ENCODE measurements around the gene ERVH48-1. TPM values are rescaled to one million over a fixed set of nuclear protein-coding genes. Genes with fewer than 3 reads are reported as not detected.
"Not testable (repeated sequence)": the region's sequence is repeated elsewhere in the genome, so short reads cannot be mapped to it uniquely, and the experiment has no call there.

ERVH48-1 gene
- total RNA-seq, 1 donor from 2014 or later = not detected

GRCh38 chr21:42942244-42942643, 16.8 kb upstream of the ERVH48-1 start:
- Mint-ChIP-seq H3K36me3 (no peaks in the 10 kb centered on the region), H3K4me3 (no peak overlapping the region)

DNA sequence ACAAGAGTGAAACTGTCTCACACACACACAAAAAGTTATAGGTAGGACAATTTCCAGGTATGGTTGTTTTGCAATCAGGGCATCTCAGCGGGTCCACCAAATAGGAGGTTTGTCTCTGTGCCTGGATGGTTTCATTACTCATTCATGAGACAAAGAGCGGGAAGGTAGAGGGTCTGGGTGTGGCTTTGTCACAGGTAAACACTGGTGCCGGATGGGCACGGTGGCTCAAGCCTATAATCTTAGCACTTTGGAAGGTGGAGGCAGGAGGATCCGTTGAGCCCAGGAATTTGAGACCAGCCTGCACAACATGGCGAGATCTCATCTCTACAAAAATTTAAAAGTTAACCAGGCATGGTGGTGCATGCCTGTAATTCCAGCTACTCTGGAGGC, 16.3 kb upstream of the ERVH48-1 start:
- H3K36me3 Mint-ChIP-seq = no peaks in the 10 kb centered on the region
- Histone ChIP-seq H3K4me1 (peaks cover 7% of the 10 kb centered on the region), H3K27me3 (no peaks in the 10 kb centered on the region), H3K36me3 (no peaks in the 10 kb centered on the region), H3K79me2 (ENCODE audit: low read depth) (no peaks in the 10 kb centered on the region), H3F3A (ENCODE audit: low read depth) (peaks cover 13% of the 10 kb centered on the region), H2AFZ (replicated peaks) (no peak overlapping the region), H3K27ac (no peak overlapping the region), H3K9ac (no peak overlapping the region), H3K4me2 (no peak overlapping the region), H3K9me3 (ENCODE audit: low read depth) (no peaks in the 10 kb centered on the region), H4K20me1 (ENCODE audit: low read depth) (no peaks in the 10 kb centered on the region), H3K4me3 (no peak overlapping the region)
- H3K9me3 Mint-ChIP-seq = no peaks in the 10 kb centered on the region
- peaks cover 4% of the 10 kb centered on the region for H3K4me1 Mint-ChIP-seq
- H3K4me3 Mint-ChIP-seq = no peak overlapping the region
- no peak for TF ChIP-seq EZH2 (IDR thresholded peaks at IDR 0.05)
- H3K27ac Mint-ChIP-seq = no peak overlapping the region
- H3K27me3 Mint-ChIP-seq (ENCODE audit: insufficient read depth, low read depth) = peaks cover 4% of the 10 kb centered on the region
- DNase-seq (ENCODE audit: low spot score) = no peak

More at GRCh38 chr21:42942244-42942643, 16.8 kb upstream of the ERVH48-1 start:
- TF ChIP-seq, protein P1, sequence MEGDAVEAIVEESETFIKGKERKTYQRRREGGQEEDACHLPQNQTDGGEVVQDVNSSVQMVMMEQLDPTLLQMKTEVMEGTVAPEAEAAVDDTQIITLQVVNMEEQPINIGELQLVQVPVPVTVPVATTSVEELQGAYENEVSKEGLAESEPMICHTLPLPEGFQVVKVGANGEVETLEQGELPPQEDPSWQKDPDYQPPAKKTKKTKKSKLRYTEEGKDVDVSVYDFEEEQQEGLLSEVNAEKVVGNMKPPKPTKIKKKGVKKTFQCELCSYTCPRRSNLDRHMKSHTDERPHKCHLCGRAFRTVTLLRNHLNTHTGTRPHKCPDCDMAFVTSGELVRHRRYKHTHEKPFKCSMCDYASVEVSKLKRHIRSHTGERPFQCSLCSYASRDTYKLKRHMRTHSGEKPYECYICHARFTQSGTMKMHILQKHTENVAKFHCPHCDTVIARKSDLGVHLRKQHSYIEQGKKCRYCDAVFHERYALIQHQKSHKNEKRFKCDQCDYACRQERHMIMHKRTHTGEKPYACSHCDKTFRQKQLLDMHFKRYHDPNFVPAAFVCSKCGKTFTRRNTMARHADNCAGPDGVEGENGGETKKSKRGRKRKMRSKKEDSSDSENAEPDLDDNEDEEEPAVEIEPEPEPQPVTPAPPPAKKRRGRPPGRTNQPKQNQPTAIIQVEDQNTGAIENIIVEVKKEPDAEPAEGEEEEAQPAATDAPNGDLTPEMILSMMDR (IDR thresholded peaks at IDR 0.05) = no peak
- TF ChIP-seq EZH2 (IDR thresholded peaks at IDR 0.05) = no peak
- TF ChIP-seq EZH2phosphoT487 (IDR thresholded peaks at IDR 0.05) = no peak
- H3K27me3 Mint-ChIP-seq (ENCODE audit: insufficient read depth, low read depth) = peaks cover 4% of the 10 kb centered on the region
- DNase-seq (ENCODE audit: low spot score) = no peak
- H3K27ac Mint-ChIP-seq = no peak overlapping the region
- H3K4me1 Mint-ChIP-seq = peaks cover 4% of the 10 kb centered on the region
- no peaks in the 10 kb centered on the region for H3K9me3 Mint-ChIP-seq
- H3F3A ChIP-seq (ENCODE audit: low read depth) = peaks cover 12% of the 10 kb centered on the region
- no peak overlapping the region for H3K4me3 ChIP-seq
- H3K79me2 ChIP-seq (ENCODE audit: low read depth) = no peaks in the 10 kb centered on the region
- peaks cover 6% of the 10 kb centered on the region for H3K4me1 ChIP-seq
- no peak overlapping the region for H2AFZ ChIP-seq (replicated peaks)
- no peak overlapping the region for H3K4me2 ChIP-seq
- no peaks in the 10 kb centered on the region for H3K36me3 ChIP-seq
- no peak overlapping the region for H3K27ac ChIP-seq
- no peaks in the 10 kb centered on the region for H4K20me1 ChIP-seq (ENCODE audit: low read depth)
- H3K27me3 ChIP-seq = no peaks in the 10 kb centered on the region
- H3K9me3 ChIP-seq (ENCODE audit: low read depth) = no peaks in the 10 kb centered on the region
- H3K9ac ChIP-seq = no peak overlapping the region

- TF ChIP-seq EZH2 (IDR thresholded peaks at IDR 0.05) = no peak
- TF ChIP-seq EZH2phosphoT487 (IDR thresholded peaks at IDR 0.05) = no peak
- Histone ChIP-seq H3K9me3 (ENCODE audit: low read depth) (no peaks in the 10 kb centered on the region), H3K4me3 (no peak overlapping the region), H3F3A (ENCODE audit: low read depth) (peaks cover 13% of the 10 kb centered on the region), H3K4me1 (peaks cover 7% of the 10 kb centered on the region), H3K27me3 (no peaks in the 10 kb centered on the region), H2AFZ (replicated peaks) (no peak overlapping the region), H4K20me1 (ENCODE audit: low read depth) (no peaks in the 10 kb centered on the region), H3K79me2 (ENCODE audit: low read depth) (no peaks in the 10 kb centered on the region), H3K36me3 (no peaks in the 10 kb centered on the region), H3K27ac (no peak overlapping the region), H3K9ac (no peak overlapping the region), H3K4me2 (no peak overlapping the region)
- Mint-ChIP-seq H3K4me3 (no peak overlapping the region), H3K36me3 (no peaks in the 10 kb centered on the region), H3K27ac (no peak overlapping the region), H3K9me3 (no peaks in the 10 kb centered on the region), H3K27me3 (ENCODE audit: insufficient read depth, low read depth) (peaks cover 6% of the 10 kb centered on the region), H3K4me1 (no peaks in the 10 kb centered on the region)
- no peak for DNase-seq (ENCODE audit: low spot score)
These were observed 14.4 kb upstream of the ERVH48-1 start for GRCh38 chr21:42939582-42940413.

DNA sequence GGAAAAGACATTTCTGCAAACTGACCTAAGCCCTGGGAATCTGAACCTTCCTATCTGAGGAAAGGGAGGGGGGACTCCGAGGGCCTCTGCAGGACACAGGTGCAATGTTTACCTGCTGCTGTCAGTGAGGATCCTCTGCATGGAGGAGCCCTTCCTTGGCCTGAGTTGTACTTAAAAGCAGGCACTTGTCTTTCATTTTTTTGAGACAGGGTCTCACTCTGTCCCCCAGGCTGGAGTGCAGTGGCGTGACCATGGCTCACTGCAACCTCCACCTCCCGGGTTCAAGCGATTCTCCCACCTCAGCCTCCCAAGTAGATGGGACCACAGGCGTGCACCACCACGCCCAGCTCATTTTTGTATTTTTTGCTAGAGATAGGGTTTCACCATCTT, 13.2 kb upstream of the ERVH48-1 start:
- not testable (repeated sequence) for H4K20me1 ChIP-seq (ENCODE audit: low read depth); H3K27me3 Mint-ChIP-seq (ENCODE audit: insufficient read depth, low read depth); H3K4me3 ChIP-seq; H2AFZ ChIP-seq (replicated peaks); H3K27ac Mint-ChIP-seq; H3K36me3 Mint-ChIP-seq; H3K79me2 ChIP-seq (ENCODE audit: low read depth); H3K4me2 ChIP-seq; H3K9me3 Mint-ChIP-seq; H3K4me1 ChIP-seq; H3K4me3 Mint-ChIP-seq; H3K27ac ChIP-seq; H3K36me3 ChIP-seq; H3K4me1 Mint-ChIP-seq; H3K9me3 ChIP-seq (ENCODE audit: low read depth); H3K9ac ChIP-seq; H3K27me3 ChIP-seq; DNase-seq (ENCODE audit: low spot score)
- H3F3A ChIP-seq (ENCODE audit: low read depth) = peaks cover 13% of the 10 kb centered on the region

Data from neural progenitor cell (in vitro differentiated cells).